HepG2 (cell line): ENCODE results near the gene SPRED2. TPM values are rescaled to one million over a fixed set of nuclear protein-coding genes. Genes with fewer than 3 reads are reported as not detected.

ENCODE experiments used
- BHLHE40 ChIP-seq: IDR thresholded peaks from 2 replicates; pipeline ENCODE4 v1.6.1; 2011; ENCODE audit warnings: low read length, improper control_type of control experiment
- FOXC1 ChIP-seq: sonication (generic); formaldehyde crosslinking; IDR thresholded peaks from 2 replicates; pipeline ENCODE4 v1.8.0; 2022; ENCODE audit warnings: mild to moderate bottlenecking, missing genetic modification reagents, borderline replicate concordance
- GPBP1L1 ChIP-seq: sonication (generic); formaldehyde crosslinking; IDR thresholded peaks from 2 replicates; pipeline ENCODE4 v1.5.0; 2020; ENCODE audit warnings: mild to moderate bottlenecking, missing genetic modification reagents
- HMGXB4 ChIP-seq, 2 experiments: sonication (generic) in 1 of 2; formaldehyde crosslinking in 1 of 2; IDR thresholded peaks; 2 replicates each; pipeline versions ENCODE4 v1.4.0 to v1.6.1; 2018 to 2020; ENCODE audit warnings: missing genetic modification reagents in 2 of 2, borderline replicate concordance in 1 of 2, low read depth in 1 of 2, mild to moderate bottlenecking in 1 of 2, missing biosample characterization in 1 of 2
- HNRNPH1 ChIP-seq: fragments of 200-400 bp; formaldehyde crosslinking; optimal IDR thresholded peaks from 2 replicates; pipeline ENCODE3; 2017; ENCODE audit warnings: mild to moderate bottlenecking, low read depth, low read length
- HOXA9 ChIP-seq: sonication (generic); formaldehyde crosslinking; IDR thresholded peaks from 2 replicates; pipeline ENCODE4 v1.8.1; 2022; ENCODE audit warnings: missing genetic modification reagents, mild to moderate bottlenecking, moderate library complexity, borderline replicate concordance
- MATR3 ChIP-seq: sonication (generic); formaldehyde crosslinking; IDR thresholded peaks from 2 replicates; pipeline ENCODE4 v1.4.0; 2020; ENCODE audit warnings: missing genetic modification reagents
- MXD4 ChIP-seq: IDR thresholded peaks from 2 replicates; pipeline ENCODE4 v1.6.1; 2016; ENCODE audit warnings: mild to moderate bottlenecking, missing biosample characterization, missing genetic modification reagents
- MZF1 ChIP-seq: sonication (generic); formaldehyde crosslinking; IDR thresholded peaks from 2 replicates; pipeline ENCODE4 v1.8.1; 2023; ENCODE audit warnings: mild to moderate bottlenecking, missing genetic modification reagents, borderline replicate concordance
- PRMT3 ChIP-seq: sonication (generic); formaldehyde crosslinking; IDR thresholded peaks from 2 replicates; pipeline ENCODE4 v1.8.1; 2022; ENCODE audit warnings: low read depth, mild to moderate bottlenecking, moderate library complexity, missing genetic modification reagents, borderline replicate concordance
- RARG ChIP-seq: sonication (generic); formaldehyde crosslinking; IDR thresholded peaks from 2 replicates; pipeline ENCODE4 v1.4.0; 2020; ENCODE audit warnings: low read depth, mild to moderate bottlenecking, missing genetic modification reagents
- REPIN1 ChIP-seq: sonication (generic); formaldehyde crosslinking; IDR thresholded peaks from 2 replicates; pipeline ENCODE4 v1.8.0; 2022; ENCODE audit warnings: missing genetic modification reagents, low read depth, mild to moderate bottlenecking, borderline replicate concordance
- SIX4 ChIP-seq: sonication (generic); formaldehyde crosslinking; IDR thresholded peaks from 2 replicates; pipeline ENCODE4 v1.4.0; 2020; ENCODE audit warnings: missing genetic modification reagents
- TAF1 ChIP-seq: sonication (generic); formaldehyde crosslinking; IDR thresholded peaks from 2 replicates; pipeline ENCODE4 v1.4.0; 2020; ENCODE audit warnings: missing genetic modification reagents
- XRCC5 ChIP-seq: fragments of 200-400 bp; formaldehyde crosslinking; optimal IDR thresholded peaks from 2 replicates; pipeline ENCODE3; 2017; ENCODE audit warnings: mild to moderate bottlenecking, low read length
- YEATS2 ChIP-seq: sonication (generic); formaldehyde crosslinking; IDR thresholded peaks from 2 replicates; pipeline ENCODE4 v1.4.0; 2020; ENCODE audit warnings: missing genetic modification reagents, borderline replicate concordance
- ZBTB2 ChIP-seq: sonication (generic); formaldehyde crosslinking; IDR thresholded peaks from 2 replicates; pipeline ENCODE4 v1.8.0; 2022; ENCODE audit warnings: low read depth, missing genetic modification reagents
- ZFP41 ChIP-seq: sonication (generic); formaldehyde crosslinking; IDR thresholded peaks from 2 replicates; pipeline ENCODE4 v1.4.0; 2020; ENCODE audit warnings: mild to moderate bottlenecking, missing genetic modification reagents, borderline replicate concordance
- ZNF121 ChIP-seq: sonication (generic); formaldehyde crosslinking; IDR thresholded peaks from 2 replicates; pipeline ENCODE4 v1.5.0; 2020; ENCODE audit warnings: mild to moderate bottlenecking, missing genetic modification reagents
- ZNF160 ChIP-seq: sonication (generic); formaldehyde crosslinking; IDR thresholded peaks from 2 replicates; pipeline ENCODE4 v1.8.0; 2022; ENCODE audit warnings: mild to moderate bottlenecking, inconsistent platforms, missing genetic modification reagents
- ZNF296 ChIP-seq: sonication (generic); formaldehyde crosslinking; conservative IDR thresholded peaks from 2 replicates; pipeline ENCODE4 v1.5.0; 2020; ENCODE audit warnings: mild to moderate bottlenecking, missing genetic modification reagents
- ZNF484 ChIP-seq: sonication (generic); formaldehyde crosslinking; IDR thresholded peaks from 2 replicates; pipeline ENCODE4 v1.5.1; 2020; ENCODE audit warnings: mild to moderate bottlenecking, low read depth, missing genetic modification reagents, borderline replicate concordance
- ZNF580 ChIP-seq: IDR thresholded peaks from 2 replicates; pipeline ENCODE4 v1.6.1; 2016; ENCODE audit warnings: low read depth, borderline replicate concordance
- ZNF616 ChIP-seq: sonication (generic); formaldehyde crosslinking; IDR thresholded peaks from 2 replicates; pipeline ENCODE4 v1.5.0; 2020; ENCODE audit warnings: low read depth, mild to moderate bottlenecking, missing genetic modification reagents
- ZNF629 ChIP-seq: sonication (generic); formaldehyde crosslinking; conservative IDR thresholded peaks from 2 replicates; pipeline ENCODE4 v1.5.0; 2020; ENCODE audit warnings: missing genetic modification reagents
- ZNF703 ChIP-seq: sonication (generic); formaldehyde crosslinking; IDR thresholded peaks from 2 replicates; pipeline ENCODE4 v1.5.1; 2020; ENCODE audit warnings: missing genetic modification reagents, mild to moderate bottlenecking, moderate library complexity, borderline replicate concordance
- ZNF749 ChIP-seq: sonication (generic); formaldehyde crosslinking; IDR thresholded peaks from 2 replicates; pipeline ENCODE4 v1.8.0; 2022; ENCODE audit warnings: mild to moderate bottlenecking, missing genetic modification reagents, moderate library complexity, borderline replicate concordance
- ZNF772 ChIP-seq: sonication (generic); formaldehyde crosslinking; IDR thresholded peaks from 2 replicates; pipeline ENCODE4 v1.5.0; 2020; ENCODE audit warnings: mild to moderate bottlenecking, missing genetic modification reagents
- polyA plus RNA-seq, 8 experiments: library from polyadenylated mRNA; depleted of rRNA in 3 of 8; stranded (reverse) in 7 of 8; unstranded in 1 of 8; fragments of >200 nt; fragmentation: Illumina TruSeq in 4 of 8; extraction: Trizol in 4 of 8; gene quantifications; 2 replicates each; pipeline versions ENCODE4 v1.2.1 to v1.2.3, GENCODE V29; 2011 to 2016; ENCODE audit warnings: low read depth in 4 of 8, missing spikeins in 1 of 8, mixed read lengths in 1 of 8; ENCODE audit not compliant: insufficient read depth in 1 of 8
- total RNA-seq, 5 experiments: library from RNA; depleted of rRNA; stranded (reverse); fragments of >200 nt; fragmentation: Illumina TruSeq; extraction: Trizol; gene quantifications; 2 replicates each; pipeline ENCODE4 v1.2.3, GENCODE V29; 2016; ENCODE audit warnings: low read depth in 1 of 5

Gene SPRED2
- total and polyA plus RNA-seq, 2 of the 13 experiments (the other 11 are each of a cell fraction or from before 2014, with no cell fraction given), result 13.0 to 37.0 TPM

- TF ChIP-seq FOXC1 (CRISPR knock-in tag), result no peak
- no peak for TF ChIP-seq ZNF749 (CRISPR knock-in tag)
- TF ChIP-seq YEATS2, result no peak
- TF ChIP-seq BHLHE40, result no peak
- TF ChIP-seq HOXA9, result no peak
- TF ChIP-seq TAF1, result no peak
- TF ChIP-seq ZNF616, result no peak
- TF ChIP-seq ZBTB2 (CRISPR knock-in tag), result no peak
- no peak for TF ChIP-seq MATR3
- TF ChIP-seq RARG (CRISPR knock-in tag), result no peak
- no peak for TF ChIP-seq GPBP1L1
- TF ChIP-seq ZNF121 (CRISPR knock-in tag), result no peak
- TF ChIP-seq SIX4 (CRISPR knock-in tag), result no peak
- no peak for TF ChIP-seq ZNF772 (CRISPR knock-in tag)
- TF ChIP-seq ZNF296 (CRISPR knock-in tag), result no peak
- no peak; the same call in 1 of the 2 replicates for TF ChIP-seq ZNF629
- no peak for TF ChIP-seq MZF1 (CRISPR knock-in tag)
- no peak for TF ChIP-seq PRMT3 (CRISPR knock-in tag)
- TF ChIP-seq ZNF160 (CRISPR knock-in tag), result no peak
- no peak for TF ChIP-seq ZNF580
- TF ChIP-seq ZNF484 (CRISPR knock-in tag), result no peak
- no peak for TF ChIP-seq REPIN1 (CRISPR knock-in tag)
- no peak for TF ChIP-seq XRCC5
- no peak for TF ChIP-seq MXD4 (CRISPR knock-in tag)
- TF ChIP-seq ZNF703, result no peak
- TF ChIP-seq HMGXB4 (CRISPR knock-in tag; IDR thresholded peaks at IDR 0.05; ENCODE audit: borderline replicate concordance in 1 of 2, low read depth in 1 of 2), result no peak
- TF ChIP-seq ZFP41 (CRISPR knock-in tag), result no peak
- TF ChIP-seq HNRNPH1, result no peak
Measured at GRCh38 chr2:65379721-65380171, 52.7 kb downstream of the SPRED2 start (continued).
